ACHN (cell line): ENCODE measurements around the gene TPO.

Experiments used
- DNase-seq: peaks from one replicate; pipeline ENCODE4 v3.0.0-alpha.2; 2015
- in situ Hi-C: cut with HindIII; loops from 2 replicates; pipeline ENCODE4 v1.10.0; 2017; ENCODE audit warnings: low sequenced_read_pairs, low pct_ligation_motif_present, low pct_unique_long_range_greater_than_20kb

Gene TPO

GRCh38 chr2:1492711-1493430, 79.6 kb downstream of the TPO start:
- DNase-seq = no peak
- in situ Hi-C loops = no loop called here

GRCh38 chr2:1493431-1494126, 80.3 kb downstream of the TPO start:
- in situ Hi-C loops = no loop called here
- DNase-seq = no peak

GRCh38 chr2:1494257-1494656, 81.0 kb downstream of the TPO start:
- in situ Hi-C loops = no loop called here

GRCh38 chr2:1494906-1495305, 81.6 kb downstream of the TPO start:
- no peak for DNase-seq

More at GRCh38 chr2:1494257-1494656, 81.0 kb downstream of the TPO start:
- no peak for DNase-seq

GRCh38 chr2:1495676-1496358, 82.6 kb downstream of the TPO start:
- in situ Hi-C loops = no loop called here

More at GRCh38 chr2:1494906-1495305, 81.6 kb downstream of the TPO start:
- in situ Hi-C loops = no loop called here

GRCh38 chr2:1496359-1496821, 83.1 kb downstream of the TPO start:
- in situ Hi-C loops = no loop called here
- DNase-seq = no peak

More at GRCh38 chr2:1495676-1496358, 82.6 kb downstream of the TPO start:
- DNase-seq = no peak

- in situ Hi-C loops = no loop called here
Observed at GRCh38 chr2:1497122-1497611, 83.9 kb downstream of the TPO start.

GRCh38 chr2:1498176-1498575, 84.9 kb downstream of the TPO start:
- in situ Hi-C loops = no loop called here
- DNase-seq = no peak

More at GRCh38 chr2:1497122-1497611, 83.9 kb downstream of the TPO start:
- no peak for DNase-seq

- DNase-seq = no peak
- in situ Hi-C loops = no loop called here
Observed at GRCh38 chr2:1499033-1499795, 86.0 kb downstream of the TPO start.

GRCh38 chr2:1501038-1501851, 88.0 kb downstream of the TPO start:
- in situ Hi-C loops = no loop called here
- no peak for DNase-seq

GRCh38 chr2:1501991-1502390, 88.7 kb downstream of the TPO start:
- in situ Hi-C loops = no loop called here
- no peak for DNase-seq

- DNase-seq = no peak
- in situ Hi-C loops = no loop called here
Observed at GRCh38 chr2:1502891-1503304, 89.6 kb downstream of the TPO start.

- in situ Hi-C loops = no loop called here
- DNase-seq = no peak
Observed at GRCh38 chr2:1503471-1504310, 90.4 kb downstream of the TPO start.

- in situ Hi-C loops = no loop called here
- DNase-seq = no peak
Observed at GRCh38 chr2:1504311-1504750, 91.1 kb downstream of the TPO start.

GRCh38 chr2:1505031-1505441, 91.8 kb downstream of the TPO start:
- in situ Hi-C loops = no loop called here
- DNase-seq = no peak

GRCh38 chr2:1509271-1510065, 96.2 kb downstream of the TPO start:
- in situ Hi-C loops = no loop called here
- no peak for DNase-seq
